HG02623 (cell line): ENCODE data around the gene WDFY2.
A peak's percentile ranks its signal among the peaks of the same experiment; 100 is the strongest.

ENCODE experiments used
- ATAC-seq: cut with Tn5 transposase; IDR thresholded peaks from one replicate; pipeline ENCODE4 v1.9.1; 2021; ENCODE audit warnings: moderate library complexity; ENCODE audit not compliant: unreplicated experiment

WDFY2 gene

DNA sequence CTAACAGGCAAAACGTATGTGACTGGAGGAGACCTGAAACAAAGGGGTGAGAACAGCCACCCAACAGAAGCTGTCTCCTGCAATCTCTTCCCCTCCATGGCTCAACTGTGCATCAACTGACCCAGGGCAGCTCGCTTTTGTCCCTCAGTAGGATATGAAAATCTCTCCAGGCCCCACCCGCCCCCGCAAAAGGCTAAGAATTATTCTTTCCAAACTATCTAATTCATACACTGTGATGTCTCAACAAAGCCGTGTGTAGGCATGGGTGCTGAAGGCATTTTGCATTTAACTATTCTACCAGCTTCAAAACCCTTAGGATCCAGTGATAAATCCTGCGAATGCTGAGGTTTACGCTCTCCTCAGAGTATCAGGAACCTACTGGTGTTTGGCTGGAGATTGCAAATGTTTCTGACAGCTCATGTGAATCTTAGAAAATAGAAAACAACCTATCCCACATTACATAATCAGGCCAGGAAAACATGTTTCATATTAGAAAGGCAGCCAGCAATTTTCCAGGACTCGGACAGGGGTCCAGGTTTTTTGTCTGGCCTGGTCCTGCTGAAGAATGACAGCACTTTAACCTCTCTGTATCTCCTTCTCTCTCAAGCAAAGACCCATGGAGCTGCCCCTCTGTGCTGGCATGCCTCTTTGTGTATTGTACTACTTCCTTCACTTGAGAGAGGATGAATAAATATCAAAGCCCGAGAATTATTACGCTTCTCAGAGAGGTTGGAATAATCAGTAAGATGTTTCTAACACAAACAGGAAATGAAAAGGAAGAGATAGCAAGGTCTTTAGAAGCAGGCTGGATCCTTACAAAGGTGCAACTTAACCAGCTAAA, 202.4 kb downstream of the WDFY2 start:
- ATAC-seq: no peak

- ATAC-seq: peak; percentile 58
These were observed 209.5 kb downstream of the WDFY2 start for GRCh38 chr13:51793570-51794271.

GRCh38 chr13:51794964-51795363, 210.7 kb downstream of the WDFY2 start:
- ATAC-seq: no peak

DNA sequence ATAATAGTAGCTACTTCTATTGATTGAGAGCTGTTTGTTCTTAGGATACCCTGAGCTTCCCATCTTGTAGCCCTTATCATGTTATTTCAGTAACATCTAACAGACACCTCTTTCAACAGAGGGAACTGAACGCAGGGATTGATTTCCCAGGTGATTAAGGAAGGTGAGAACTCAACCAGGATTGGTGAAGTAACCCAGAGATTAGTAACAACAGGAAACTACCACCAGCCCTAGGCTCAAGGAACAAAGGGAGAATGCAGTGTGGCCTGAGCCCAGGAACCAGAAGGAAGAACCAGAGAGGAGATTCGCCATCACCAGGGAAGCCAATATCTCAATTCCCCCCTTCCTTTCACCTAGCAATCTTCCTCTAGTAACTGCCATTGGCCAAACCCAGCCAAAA, 211.2 kb downstream of the WDFY2 start:
- no peak for ATAC-seq

GRCh38 chr13:51796546-51796945, 212.3 kb downstream of the WDFY2 start:
- ATAC-seq: no peak

DNA sequence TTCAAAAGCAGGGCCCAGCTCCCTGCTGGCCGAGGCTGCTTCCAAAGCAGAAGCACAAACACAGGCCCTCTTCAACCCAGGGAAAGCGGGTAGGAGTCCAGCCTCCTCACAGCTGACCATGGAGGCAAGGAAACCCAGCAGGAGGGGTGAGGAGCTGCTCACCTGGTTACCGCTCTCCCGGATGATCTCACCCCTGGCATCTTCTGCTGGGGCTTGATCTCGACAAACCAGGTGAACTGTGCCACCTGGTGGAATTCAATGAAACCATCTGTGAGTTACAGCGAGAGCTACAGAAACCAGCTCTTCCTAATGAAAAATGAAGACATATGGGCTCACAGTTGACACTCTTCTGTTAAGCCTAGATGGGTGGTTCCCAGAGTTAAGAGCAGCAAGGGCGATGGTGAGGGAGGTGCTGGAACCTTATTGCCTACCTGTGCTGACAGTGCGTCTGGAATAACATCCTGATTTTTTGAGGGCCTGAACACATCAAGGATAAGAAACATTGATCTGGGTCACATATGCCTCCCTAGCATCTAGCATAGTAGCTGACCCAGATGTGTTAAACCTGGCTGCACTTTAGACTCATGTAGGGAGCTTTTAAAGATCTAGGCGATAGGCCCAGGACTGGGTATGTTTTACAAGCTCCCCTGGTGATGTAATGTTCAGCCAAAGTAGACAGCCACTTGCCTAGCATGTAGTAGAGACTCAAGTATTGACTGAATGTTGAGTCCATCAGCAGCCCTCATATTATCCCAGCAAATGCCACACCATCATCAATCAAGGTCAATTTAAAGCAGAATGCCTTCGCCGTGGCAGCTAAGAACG, 213.6 kb downstream of the WDFY2 start:
- peak; percentile 29 for ATAC-seq

DNA sequence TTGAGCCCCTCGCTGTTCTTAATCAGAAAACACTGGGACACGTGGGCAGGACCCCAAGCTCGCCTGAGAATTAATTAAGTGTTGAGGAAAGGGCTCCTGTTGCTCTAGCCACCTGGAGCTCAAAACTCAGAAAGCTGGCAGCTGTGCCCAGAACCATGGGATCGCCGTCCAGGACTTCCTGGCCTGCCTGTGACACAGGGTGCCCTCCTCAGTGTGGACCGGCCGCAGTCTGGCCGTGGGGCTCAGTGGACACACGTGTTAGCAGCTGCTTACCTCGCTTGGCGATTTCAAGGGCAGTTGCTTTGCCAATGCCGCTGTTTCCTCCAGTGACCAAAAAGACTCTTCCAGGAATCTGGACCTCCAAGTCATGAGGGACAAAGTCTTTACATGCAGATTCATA, 215.0 kb downstream of the WDFY2 start:
- no peak for ATAC-seq

DNA sequence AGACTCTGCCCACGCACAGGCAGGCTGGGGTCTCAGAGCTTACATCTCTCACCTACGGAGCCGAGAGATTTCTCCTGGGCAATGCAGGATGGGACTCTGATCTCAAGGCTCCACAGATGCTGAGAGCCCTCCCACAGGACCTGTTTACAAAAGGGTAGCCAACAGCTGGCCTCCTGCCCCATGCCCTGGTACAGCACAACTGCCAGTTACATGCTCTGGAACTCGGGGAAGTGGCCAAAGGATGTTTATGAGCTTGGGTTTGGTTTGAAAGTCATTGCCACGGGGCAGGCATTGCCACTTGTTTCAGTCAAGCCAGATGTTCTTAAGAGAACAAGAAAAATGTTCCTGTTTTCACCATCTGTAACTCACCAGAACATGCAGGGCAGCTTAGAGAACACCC, 216.2 kb downstream of the WDFY2 start:
- ATAC-seq: no peak

- no peak for ATAC-seq
These were observed 217.4 kb downstream of the WDFY2 start for GRCh38 chr13:51801631-51802099.

DNA sequence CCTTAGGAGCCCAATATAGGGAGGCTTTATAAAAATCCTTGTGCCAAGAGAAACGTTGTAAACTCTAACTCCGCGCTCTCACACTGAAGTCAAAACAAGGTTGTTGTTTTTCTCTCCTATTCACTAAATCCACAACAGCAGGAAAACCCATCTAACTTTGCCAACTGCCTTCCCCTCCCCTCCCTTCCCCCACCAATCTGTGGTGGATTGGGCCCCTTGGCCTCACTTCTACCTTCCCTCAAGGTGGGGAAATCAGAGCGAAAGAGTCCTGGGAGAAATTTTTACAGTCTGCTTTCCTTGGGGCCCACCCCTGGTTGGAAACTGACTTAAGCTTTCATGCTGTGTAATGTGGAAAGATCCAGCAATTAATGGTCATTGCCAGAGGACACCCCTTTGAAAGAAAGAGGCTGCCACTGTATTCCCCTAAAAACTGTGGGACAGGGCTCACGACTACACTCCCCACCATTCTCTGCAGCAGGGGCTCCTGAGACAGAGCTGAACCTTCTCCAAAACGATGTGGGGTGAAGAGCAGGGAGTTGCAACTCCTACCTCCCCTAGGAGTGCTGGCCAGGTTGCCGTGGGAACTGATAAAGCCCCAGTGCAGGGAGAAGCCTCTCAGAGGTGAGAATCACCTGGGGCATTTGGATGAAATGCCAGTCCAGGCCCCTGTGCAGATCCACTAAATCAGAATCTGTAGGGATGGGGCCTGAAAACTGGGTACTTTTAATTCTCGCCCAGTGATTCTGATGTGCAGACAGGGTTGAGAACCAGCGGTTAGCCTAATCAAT, 218.6 kb downstream of the WDFY2 start:
- no peak for ATAC-seq

GRCh38 chr13:51803422-51804294, 219.4 kb downstream of the WDFY2 start, which contains the start of gene DHRS12:
TSS of gene DHRS12 (minus strand) at chr13:51804163. CDS start at chr13:51799659, 4,504 bp downstream.
- peak; percentile 88 for ATAC-seq

DNA sequence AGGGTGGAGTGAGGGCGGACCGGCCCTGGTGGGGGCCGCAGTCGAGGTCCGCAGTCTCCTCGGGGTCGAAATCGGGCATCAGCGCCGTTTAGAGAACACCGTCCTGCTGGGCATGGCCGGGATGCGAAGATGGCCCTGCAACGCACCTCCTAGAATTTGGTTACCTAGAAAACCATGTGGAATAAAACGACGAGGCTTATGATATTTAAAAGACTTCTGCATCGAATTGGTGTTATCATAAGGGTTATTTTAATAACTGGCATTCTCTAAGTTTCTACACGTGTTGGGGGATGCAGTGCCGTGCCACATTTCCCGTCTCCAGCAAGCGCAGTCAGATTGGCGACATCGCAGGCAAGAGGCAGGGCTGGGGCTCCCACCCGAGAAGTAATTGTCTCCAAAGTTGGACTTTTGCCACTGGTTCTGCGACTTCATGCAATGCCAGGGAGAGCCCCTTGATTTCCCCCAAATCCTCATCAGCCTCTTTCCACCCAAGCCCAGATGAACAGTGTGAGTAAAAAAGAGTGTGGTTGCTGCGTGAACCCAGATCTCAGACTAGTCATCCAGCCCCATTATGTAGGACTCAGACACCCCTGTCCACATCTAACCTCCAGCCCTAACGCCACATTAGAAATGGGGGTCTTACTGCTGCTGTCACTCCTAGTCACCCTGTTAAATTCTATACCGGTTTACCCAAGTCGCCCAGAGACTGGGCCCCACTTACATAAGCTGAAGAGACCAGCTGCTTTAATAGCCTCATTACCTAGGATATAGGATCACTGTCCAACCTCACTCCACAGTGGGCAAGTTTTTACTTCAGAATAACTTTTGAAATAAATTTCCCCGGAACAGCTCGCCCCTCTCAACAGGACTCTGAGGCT, 220.3 kb downstream of the WDFY2 start:
- ATAC-seq: no peak

DNA sequence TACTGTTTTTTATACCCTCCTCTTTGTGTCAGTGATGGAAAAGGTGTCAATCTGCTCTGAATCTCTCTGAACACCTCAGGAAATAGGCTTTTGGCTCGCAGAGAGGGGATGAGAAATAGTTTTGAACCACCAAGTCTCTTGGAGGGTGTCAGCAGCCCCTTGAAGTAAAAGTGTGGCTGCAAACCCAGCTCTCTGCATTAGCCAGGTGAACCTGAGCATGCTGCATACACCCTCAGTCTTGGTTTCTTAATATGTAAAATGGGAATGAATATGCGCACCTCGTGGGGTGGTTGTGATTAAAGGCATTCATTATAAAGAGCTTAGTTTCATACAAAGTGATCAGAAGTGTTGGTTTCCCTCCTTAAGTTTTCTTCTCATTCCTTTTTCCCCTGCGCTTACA, 221.1 kb downstream of the WDFY2 start:
- no peak for ATAC-seq

DNA sequence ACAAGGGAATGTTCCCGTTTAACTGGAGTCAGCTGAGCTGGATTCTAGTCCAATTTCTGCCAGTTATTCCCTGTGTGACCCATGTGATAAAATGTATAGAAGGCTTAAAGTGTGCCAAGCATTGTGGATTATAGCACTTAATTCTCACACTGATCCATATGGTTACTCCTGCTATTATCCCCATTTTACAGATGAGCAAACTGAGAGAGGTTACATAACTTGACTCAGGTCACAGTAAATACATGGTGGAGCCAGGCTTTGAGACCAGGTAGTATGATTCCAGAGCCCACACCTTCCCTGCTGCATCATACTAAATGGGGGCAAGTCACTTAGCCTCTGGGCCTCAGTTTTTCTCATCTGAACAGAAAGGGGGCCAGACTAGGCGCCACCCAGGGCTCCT, 221.7 kb downstream of the WDFY2 start:
- ATAC-seq: no peak

DNA sequence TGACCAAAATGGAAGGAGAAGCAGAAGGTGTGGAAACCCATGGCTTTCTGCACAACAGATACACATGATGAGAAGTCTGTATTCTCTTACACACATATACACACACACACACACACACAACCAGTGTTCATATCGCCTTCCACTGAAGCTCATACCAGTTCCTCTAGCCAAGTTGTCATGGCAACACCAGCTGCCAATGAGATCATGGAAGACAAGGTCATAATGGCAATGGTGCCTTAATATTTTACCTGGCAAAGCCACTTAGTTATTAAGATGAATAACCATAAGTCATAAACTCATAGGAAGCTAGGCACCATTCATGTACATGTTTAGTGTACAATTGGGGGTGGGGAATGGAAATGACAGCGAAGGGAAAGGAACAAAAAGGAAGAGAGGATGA, 222.3 kb downstream of the WDFY2 start:
- no peak for ATAC-seq

GRCh38 chr13:51807041-51807440, 222.8 kb downstream of the WDFY2 start:
- no peak for ATAC-seq

GRCh38 chr13:51808811-51809210, 224.5 kb downstream of the WDFY2 start:
- no peak for ATAC-seq

GRCh38 chr13:51811046-51811445, 226.8 kb downstream of the WDFY2 start:
- no peak for ATAC-seq
